Measurements from ENCODE around the gene KRTAP1-4.
A peak's percentile ranks its signal among the peaks of the same experiment; 100 is the strongest.
"Not testable (repeated sequence)": the region's sequence is repeated elsewhere in the genome, so short reads cannot be mapped to it uniquely, and the experiment has no call there.

KRTAP1-4 gene

DNA sequence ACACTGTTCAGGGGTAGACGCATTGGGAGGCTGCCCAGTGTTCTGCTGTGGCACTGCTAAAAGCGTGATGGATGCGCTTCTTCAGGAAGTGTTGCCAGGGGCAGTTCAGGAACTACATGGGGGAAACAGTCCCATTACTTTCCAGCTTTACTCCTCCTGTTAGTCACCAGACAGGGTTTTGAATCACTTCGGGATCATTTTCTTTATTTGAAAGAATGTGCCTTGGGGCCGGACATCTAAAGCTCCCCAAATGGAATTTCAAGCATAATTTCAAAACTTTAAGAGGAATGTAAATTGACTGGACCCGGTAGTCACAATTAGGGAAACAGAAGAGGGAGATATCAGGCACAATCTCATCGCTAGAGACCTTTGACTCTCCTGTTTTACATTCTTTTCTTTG lies 18.4 kb upstream of the KRTAP1-4 start:
- Histone ChIP-seq H3K18ac (ENCODE audit: low read depth in 1 of 2, low read length in 2 of 2) (no peak overlapping the region), H4K8ac (ENCODE audit: low read length) (no peak overlapping the region), H3K27me3 (ENCODE audit: control insufficient read depth in 1 of 2, insufficient read depth in 1 of 2, low read length in 2 of 2) (no peaks in the 10 kb centered on the region), H3K14ac (ENCODE audit: low read length in 2 of 2) (no peak overlapping the region), H3K79me1 (replicated peaks; ENCODE audit: low read length, poor library complexity, severe bottlenecking) (no peaks in the 10 kb centered on the region), H3K4me3 (ENCODE audit: insufficient read depth in 1 of 2, low read depth in 1 of 2, low read length in 2 of 2) (no peak overlapping the region), H4K91ac (ENCODE audit: low read length) (no peak overlapping the region), H2BK5ac (ENCODE audit: low read depth, low read length, poor library complexity, severe bottlenecking) (no peak overlapping the region), H2BK15ac (ENCODE audit: low read depth, poor library complexity, severe bottlenecking) (no peak overlapping the region), H3K4me1 (ENCODE audit: control insufficient read depth, insufficient read depth, low read depth, low read length) (peaks cover 8% of the 10 kb centered on the region), H3K36me3 (ENCODE audit: control insufficient read depth in 1 of 2, insufficient read depth in 2 of 2, low read depth in 1 of 2, low read length in 2 of 2) (no peaks in the 10 kb centered on the region), H3K23ac (ENCODE audit: low read length in 2 of 2) (no peak overlapping the region), H2AK5ac (ENCODE audit: low read length, severe bottlenecking) (peak overlapping the region; percentile 50), H2AFZ (ENCODE audit: low read depth, low read length) (no peak overlapping the region), H2BK12ac (ENCODE audit: low read length in 2 of 2) (no peak overlapping the region), H2BK120ac (ENCODE audit: low read depth, low read length) (no peak overlapping the region), H3K9me3 (ENCODE audit: control insufficient read depth, low read length) (no peaks in the 10 kb centered on the region), H3K9ac (ENCODE audit: low read length) (peak overlapping the region; percentile 7), H3K4ac (ENCODE audit: low read depth in 1 of 2, low read length in 2 of 2) (no peak overlapping the region), H3K27ac (ENCODE audit: low read length, poor library complexity, severe bottlenecking) (peak overlapping the region; percentile 57), H3K4me2 (ENCODE audit: low read length, poor library complexity, severe bottlenecking) (no peak overlapping the region)
- WGBS, result 54% methylated on average over 6 of the region's 7 CpGs
- DNase-seq, result peak; percentile 31

DNA sequence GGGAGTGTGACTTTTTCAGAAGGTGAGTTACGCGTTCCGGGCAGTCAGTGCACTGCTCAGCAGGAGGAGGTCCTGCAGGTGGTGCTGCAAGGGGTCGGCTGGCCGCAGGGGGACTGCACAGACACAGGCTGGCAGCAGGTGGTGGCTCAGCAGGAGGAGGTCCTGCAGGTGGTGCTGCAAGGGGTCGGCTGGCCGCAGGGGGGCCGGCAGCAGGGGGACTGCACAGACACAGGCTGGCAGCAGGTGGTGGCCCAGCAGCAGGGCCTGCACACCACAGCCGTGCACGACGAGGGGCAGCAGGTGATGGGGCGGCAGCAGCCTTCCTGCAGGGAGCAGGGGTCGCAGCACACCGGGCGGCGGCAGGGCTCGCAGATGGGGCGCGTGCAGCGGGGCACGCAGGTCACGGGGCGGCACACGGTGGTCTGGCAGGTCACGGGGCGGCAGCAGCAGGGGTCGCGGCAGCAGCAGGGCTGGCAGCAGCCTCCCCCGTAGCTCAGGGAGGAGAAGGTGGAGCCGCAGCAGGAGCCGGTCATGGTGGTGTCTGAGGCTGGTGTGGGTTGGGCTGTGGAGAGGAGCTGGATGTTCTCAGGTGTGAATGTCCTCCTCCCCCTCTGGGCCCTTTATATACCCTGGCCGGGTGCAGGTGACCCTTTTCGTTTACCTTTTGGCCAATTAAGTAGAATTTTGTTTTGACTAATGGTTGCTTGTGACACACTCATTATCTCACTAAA lies 16.9 kb upstream of the KRTAP1-4 start, which contains the start of gene KRTAP2-1:
KRTAP2-1 (minus strand) TSS at position 582 of the 731 bp plus-strand sequence; CDS start at position 533, 49 bp downstream.
- not testable (repeated sequence) for H3K23ac ChIP-seq (ENCODE audit: low read length in 2 of 2); H3K9me3 ChIP-seq (ENCODE audit: control insufficient read depth, low read length); H2AK5ac ChIP-seq (ENCODE audit: low read length, severe bottlenecking); H4K8ac ChIP-seq (ENCODE audit: low read length); H2AFZ ChIP-seq (ENCODE audit: low read depth, low read length); H3K36me3 ChIP-seq (ENCODE audit: control insufficient read depth in 1 of 2, insufficient read depth in 2 of 2, low read depth in 1 of 2, low read length in 2 of 2); H3K4me1 ChIP-seq (ENCODE audit: control insufficient read depth, insufficient read depth, low read depth, low read length); H3K4me3 ChIP-seq (ENCODE audit: insufficient read depth in 1 of 2, low read depth in 1 of 2, low read length in 2 of 2); H3K18ac ChIP-seq (ENCODE audit: low read depth in 1 of 2, low read length in 2 of 2); H3K4me2 ChIP-seq (ENCODE audit: low read length, poor library complexity, severe bottlenecking); H3K4ac ChIP-seq (ENCODE audit: low read depth in 1 of 2, low read length in 2 of 2); H4K91ac ChIP-seq (ENCODE audit: low read length); H2BK12ac ChIP-seq (ENCODE audit: low read length in 2 of 2); H2BK120ac ChIP-seq (ENCODE audit: low read depth, low read length); H3K79me1 ChIP-seq (replicated peaks; ENCODE audit: low read length, poor library complexity, severe bottlenecking); H2BK5ac ChIP-seq (ENCODE audit: low read depth, low read length, poor library complexity, severe bottlenecking); H3K9ac ChIP-seq (ENCODE audit: low read length); DNase-seq; H3K14ac ChIP-seq (ENCODE audit: low read length in 2 of 2); H3K27me3 ChIP-seq (ENCODE audit: control insufficient read depth in 1 of 2, insufficient read depth in 1 of 2, low read length in 2 of 2); H2BK15ac ChIP-seq (ENCODE audit: low read depth, poor library complexity, severe bottlenecking)
- H3K27ac ChIP-seq (ENCODE audit: low read length, poor library complexity, severe bottlenecking), result peak within 1 kb of the TSS; percentile 57
- WGBS, result 93% methylated on average over 3 of the region's 33 CpGs

- no peak overlapping the region for H2BK12ac ChIP-seq (ENCODE audit: low read length in 2 of 2)
- H3K4ac ChIP-seq (ENCODE audit: low read depth in 1 of 2, low read length in 2 of 2), result no peak overlapping the region
- H3K14ac ChIP-seq (ENCODE audit: low read length in 2 of 2), result no peak overlapping the region
- H3K9ac ChIP-seq (ENCODE audit: low read length), result no peak overlapping the region
- H4K8ac ChIP-seq (ENCODE audit: low read length), result no peak overlapping the region
- H3K79me1 ChIP-seq (replicated peaks; ENCODE audit: low read length, poor library complexity, severe bottlenecking), result no peaks in the 10 kb centered on the region
- H2BK5ac ChIP-seq (ENCODE audit: low read depth, low read length, poor library complexity, severe bottlenecking), result no peak overlapping the region
- H2AFZ ChIP-seq (ENCODE audit: low read depth, low read length), result no peak overlapping the region
- peaks cover 3% of the 10 kb centered on the region for H3K9me3 ChIP-seq (ENCODE audit: control insufficient read depth, low read length)
- no peaks in the 10 kb centered on the region for H3K27me3 ChIP-seq (ENCODE audit: control insufficient read depth in 1 of 2, insufficient read depth in 1 of 2, low read length in 2 of 2)
- H3K4me1 ChIP-seq (ENCODE audit: control insufficient read depth, insufficient read depth, low read depth, low read length), result peaks cover 9% of the 10 kb centered on the region
- no peaks in the 10 kb centered on the region for H3K36me3 ChIP-seq (ENCODE audit: control insufficient read depth in 1 of 2, insufficient read depth in 2 of 2, low read depth in 1 of 2, low read length in 2 of 2)
- no peak overlapping the region for H3K18ac ChIP-seq (ENCODE audit: low read depth in 1 of 2, low read length in 2 of 2)
- no peak overlapping the region for H2BK15ac ChIP-seq (ENCODE audit: low read depth, poor library complexity, severe bottlenecking)
- no peak overlapping the region for H4K91ac ChIP-seq (ENCODE audit: low read length)
- no peak overlapping the region for H2AK5ac ChIP-seq (ENCODE audit: low read length, severe bottlenecking)
- no peak overlapping the region for H2BK120ac ChIP-seq (ENCODE audit: low read depth, low read length)
- H3K4me3 ChIP-seq (ENCODE audit: insufficient read depth in 1 of 2, low read depth in 1 of 2, low read length in 2 of 2), result no peak overlapping the region
- no peak overlapping the region for H3K4me2 ChIP-seq (ENCODE audit: low read length, poor library complexity, severe bottlenecking)
- no peak overlapping the region for H3K27ac ChIP-seq (ENCODE audit: low read length, poor library complexity, severe bottlenecking)
- no CpG with 5 or more reads among the region's 1 CpG for WGBS
- H3K23ac ChIP-seq (ENCODE audit: low read length in 2 of 2), result no peak overlapping the region
- DNase-seq, result no peak
Observed at GRCh38 chr17:41042953-41043352, 13.0 kb upstream of the KRTAP1-4 start.

DNA sequence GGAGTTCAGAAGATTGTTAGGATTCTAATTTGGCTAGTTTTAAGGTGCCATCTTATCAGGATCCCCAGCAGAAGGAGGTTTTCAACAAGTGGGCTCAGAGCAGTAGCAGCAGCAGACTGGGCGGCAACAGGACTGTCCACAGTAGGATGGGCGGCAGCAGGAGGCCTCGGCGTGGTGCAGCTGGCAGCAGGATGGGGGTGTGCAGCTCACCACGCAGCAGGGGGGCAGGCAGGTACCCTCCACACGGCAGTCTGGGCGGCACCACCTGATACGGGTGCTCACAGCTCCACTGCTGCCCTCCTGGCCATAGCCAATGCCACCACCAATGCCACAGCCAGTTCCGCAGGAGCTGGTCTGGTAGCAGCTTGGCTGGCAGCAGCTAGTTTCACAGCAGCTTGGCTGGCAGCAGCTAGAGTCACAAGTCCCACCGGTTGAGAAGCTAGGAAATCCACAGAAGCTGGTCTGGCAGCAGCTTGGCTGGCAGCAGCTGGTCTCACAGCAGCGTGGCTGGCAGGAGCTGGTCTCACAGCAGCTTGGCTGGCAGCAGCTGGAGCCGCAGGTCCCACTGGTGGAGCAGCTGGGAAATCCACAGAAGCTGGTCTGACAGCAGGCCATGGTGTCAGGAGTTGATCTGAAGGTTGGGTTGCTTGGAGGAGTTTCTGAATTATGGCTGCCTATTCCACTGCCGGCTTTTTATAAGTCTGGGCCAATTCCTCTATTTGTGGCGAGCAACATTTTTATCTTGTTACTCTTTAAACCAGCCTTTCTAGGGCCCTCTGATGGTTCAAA lies 11.0 kb upstream of the KRTAP1-4 start, which contains the start of gene KRTAP1-1:
KRTAP1-1 (minus strand) TSS at position 668 of the 789 bp plus-strand sequence; CDS start at position 615, 53 bp downstream.
- H2AFZ ChIP-seq (ENCODE audit: low read depth, low read length); H2BK120ac ChIP-seq (ENCODE audit: low read depth, low read length); DNase-seq; H3K23ac ChIP-seq (ENCODE audit: low read length in 2 of 2); H3K36me3 ChIP-seq (ENCODE audit: control insufficient read depth in 1 of 2, insufficient read depth in 2 of 2, low read depth in 1 of 2, low read length in 2 of 2); H3K27ac ChIP-seq (ENCODE audit: low read length, poor library complexity, severe bottlenecking); H4K8ac ChIP-seq (ENCODE audit: low read length); H2BK5ac ChIP-seq (ENCODE audit: low read depth, low read length, poor library complexity, severe bottlenecking); H3K79me1 ChIP-seq (replicated peaks; ENCODE audit: low read length, poor library complexity, severe bottlenecking); H3K9me3 ChIP-seq (ENCODE audit: control insufficient read depth, low read length); H3K4ac ChIP-seq (ENCODE audit: low read depth in 1 of 2, low read length in 2 of 2); H4K91ac ChIP-seq (ENCODE audit: low read length); H3K14ac ChIP-seq (ENCODE audit: low read length in 2 of 2); H3K9ac ChIP-seq (ENCODE audit: low read length); H3K4me1 ChIP-seq (ENCODE audit: control insufficient read depth, insufficient read depth, low read depth, low read length); H3K18ac ChIP-seq (ENCODE audit: low read depth in 1 of 2, low read length in 2 of 2); H3K27me3 ChIP-seq (ENCODE audit: control insufficient read depth in 1 of 2, insufficient read depth in 1 of 2, low read length in 2 of 2); H3K4me3 ChIP-seq (ENCODE audit: insufficient read depth in 1 of 2, low read depth in 1 of 2, low read length in 2 of 2); H3K4me2 ChIP-seq (ENCODE audit: low read length, poor library complexity, severe bottlenecking); H2BK12ac ChIP-seq (ENCODE audit: low read length in 2 of 2); H2AK5ac ChIP-seq (ENCODE audit: low read length, severe bottlenecking); H2BK15ac ChIP-seq (ENCODE audit: low read depth, poor library complexity, severe bottlenecking): not testable (repeated sequence)
- whole genome bisulfite sequencing, result 88% methylated on average over 12 of the region's 14 CpGs
